CD4-positive, alpha-beta T cell treated with Interleukin-6 for 4 hours (primary cell): Measurements from ENCODE around the gene RGS1.

Experiments
- DNase-seq: peaks from one replicate; pipeline ENCODE4 v3.0.0-alpha.2; 2020; ENCODE audit warnings: mixed read lengths

The RGS1 gene

DNA sequence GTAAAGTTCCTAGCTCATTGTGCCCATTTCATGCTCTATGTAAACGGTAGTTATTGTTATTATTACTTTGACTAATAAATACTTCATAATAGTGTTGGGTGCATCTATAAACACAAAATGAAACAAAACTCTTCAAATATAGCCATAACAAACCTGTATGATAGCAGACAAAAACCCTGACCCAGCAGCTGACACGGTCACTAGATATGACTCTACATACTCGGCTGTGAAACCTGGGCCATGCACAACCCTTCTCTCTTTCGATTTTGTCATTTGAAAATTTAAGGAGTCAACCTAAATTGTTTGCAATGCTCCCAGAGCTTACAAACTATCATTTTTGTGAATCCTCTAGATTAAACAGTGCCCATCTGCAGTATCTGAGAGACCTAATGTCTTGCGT, 52.3 kb downstream of the RGS1 start:
- no peak for DNase-seq

- no peak for DNase-seq
These were observed 53.0 kb downstream of the RGS1 start for GRCh38 chr1:192628396-192629057.

DNA sequence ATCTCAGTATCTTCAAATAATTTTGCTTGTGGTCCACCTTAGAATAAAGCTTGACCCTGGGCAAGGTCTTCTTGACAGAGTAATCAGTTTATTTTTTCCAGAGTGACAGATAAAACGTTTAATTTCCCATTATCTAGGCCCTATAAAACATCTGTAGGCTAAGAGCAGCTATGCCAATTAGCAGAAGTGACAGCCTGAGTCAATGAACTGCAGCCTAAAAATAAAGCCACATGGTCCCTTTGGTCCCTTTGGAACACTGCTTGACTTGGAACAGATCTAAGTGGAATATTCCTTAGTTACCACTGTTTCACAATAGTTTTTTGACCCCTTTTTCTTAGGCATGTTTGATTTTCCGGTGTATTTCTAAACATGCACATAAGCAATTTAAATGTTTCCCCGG, 54.0 kb downstream of the RGS1 start:
- DNase-seq, result no peak
